OCI-LY7 (cell line): ENCODE data around the gene XG. TPM values are rescaled to one million over a fixed set of nuclear protein-coding genes. Genes with fewer than 3 reads are reported as not detected.

Experiments
- BruUV-seq: library from RNA; stranded (reverse); fragments of 400-500 nt; replicated peaks from 2 replicates; lab custom pipeline; 2021; lab: Mats Ljungman, UMichigan
- CTCF ChIA-PET: fragments of 300-600 bp; sonication (Branson Sonifier 250); formaldehyde crosslinking; loops from one replicate; lab custom pipeline; 2022; ENCODE audit warnings: antibody characterized with exemption; ENCODE audit not compliant: unreplicated experiment; lab: Charles Lee
- POLR2A ChIA-PET: fragments of 300-600 bp; sonication (Branson Sonifier 250); formaldehyde crosslinking; loops from one replicate; lab custom pipeline; 2022; ENCODE audit warnings: antibody characterized with exemption; lab: Charles Lee
- DNase-seq: peaks from one replicate; pipeline ENCODE4 v3.0.0-alpha.2; 2015; ENCODE audit warnings: low spot score
- H2AFZ ChIP-seq: fragments of 200-600 bp; sonication (generic), shearing (Covaris generic); 2 replicates; pipeline ENCODE4 v1.6.1; 2014; ENCODE audit warnings: mild to moderate bottlenecking, antibody characterized with exemption, low read length, moderate library complexity
- H3K27ac ChIP-seq: fragments of 200-600 bp; sonication (generic); 2 replicates; pipeline ENCODE4 v1.5.1; 2014; ENCODE audit warnings: mixed run types, low read depth, mild to moderate bottlenecking, moderate library complexity, low read length, inconsistent platforms; ENCODE audit not compliant: poor library complexity, severe bottlenecking
- H3K36me3 ChIP-seq: fragments of 200-600 bp; sonication (generic); 2 replicates; pipeline ENCODE4 v1.6.1; 2014; ENCODE audit warnings: mild to moderate bottlenecking, antibody characterized with exemption, low read length, moderate library complexity, mixed read lengths; ENCODE audit not compliant: insufficient read depth
- H3K4me1 ChIP-seq: fragments of 200-600 bp; sonication (generic); 2 replicates; pipeline ENCODE4 v1.5.1; 2014; ENCODE audit warnings: mild to moderate bottlenecking, low read length; ENCODE audit not compliant: insufficient read depth, poor library complexity, severe bottlenecking
- H3K4me2 ChIP-seq: fragments of 200-600 bp; sonication (generic); 2 replicates; pipeline ENCODE4 v1.6.1; 2014; ENCODE audit warnings: mild to moderate bottlenecking, low read length
- H3K4me3 ChIP-seq: fragments of 200-600 bp; sonication (generic); 2 replicates; pipeline ENCODE4 v1.5.1; 2014; ENCODE audit warnings: mild to moderate bottlenecking, low read depth, low read length; ENCODE audit not compliant: poor library complexity, severe bottlenecking
- H3K79me2 ChIP-seq: fragments of 200-600 bp; sonication (generic); 2 replicates; pipeline ENCODE4 v1.6.1; 2016; ENCODE audit warnings: low read depth, mild to moderate bottlenecking, low read length, moderate library complexity, mixed read lengths; ENCODE audit not compliant: insufficient read depth
- H3K9me2 ChIP-seq: fragments of 200-600 bp; sonication (generic); 2 replicates; pipeline ENCODE4 v1.6.1; 2016; ENCODE audit warnings: mild to moderate bottlenecking, low read length, mixed read lengths; ENCODE audit not compliant: insufficient read depth
- H3K9me3 ChIP-seq: fragments of 200-600 bp; sonication (generic); 2 replicates; pipeline ENCODE4 v1.6.1; 2014; ENCODE audit warnings: mild to moderate bottlenecking, mixed run types, low read length, mixed read lengths
- H4K20me1 ChIP-seq: fragments of 200-600 bp; sonication (generic); 2 replicates; pipeline ENCODE4 v1.6.1; 2014; ENCODE audit warnings: mild to moderate bottlenecking, antibody characterized with exemption, low read length, moderate library complexity, mixed read lengths; ENCODE audit not compliant: insufficient read depth
- EZH2phosphoT487 ChIP-seq: fragments of 200-600 bp; sonication (generic); IDR thresholded peaks from 2 replicates; pipeline ENCODE4 v1.6.1; 2018; ENCODE audit warnings: low read depth, borderline replicate concordance, mild to moderate bottlenecking, mixed run types, antibody characterized with exemption, low read length, moderate library complexity, mixed read lengths
- intact Hi-C: fragments of 100-400 bp; cut with micrococcal nuclease; formaldehyde crosslinking; loops from one replicate; pipeline ENCODE4 v1.10.0; 2022; ENCODE audit not compliant: unreplicated experiment
- total RNA-seq, 2 experiments: library from RNA; depleted of rRNA in 1 of 2; stranded (reverse); fragments of >200 nt in 1 of 2; shearing (Covaris generic) in 1 of 2; gene quantifications; 2 replicates each; pipeline ENCODE4 v1.2.3, GENCODE V29; 2014 to 2022
- TF ChIP-seq, protein P1 (sequence below): fragments of 200-600 bp; sonication (generic); conservative IDR thresholded peaks from 2 replicates; pipeline ENCODE4 v1.5.1; 2014; ENCODE audit warnings: mild to moderate bottlenecking, antibody characterized with exemption, low read length, moderate library complexity, mixed read lengths

The XG gene
- total RNA-seq, 2 experiments from 2014 or later: not detected

DNA sequence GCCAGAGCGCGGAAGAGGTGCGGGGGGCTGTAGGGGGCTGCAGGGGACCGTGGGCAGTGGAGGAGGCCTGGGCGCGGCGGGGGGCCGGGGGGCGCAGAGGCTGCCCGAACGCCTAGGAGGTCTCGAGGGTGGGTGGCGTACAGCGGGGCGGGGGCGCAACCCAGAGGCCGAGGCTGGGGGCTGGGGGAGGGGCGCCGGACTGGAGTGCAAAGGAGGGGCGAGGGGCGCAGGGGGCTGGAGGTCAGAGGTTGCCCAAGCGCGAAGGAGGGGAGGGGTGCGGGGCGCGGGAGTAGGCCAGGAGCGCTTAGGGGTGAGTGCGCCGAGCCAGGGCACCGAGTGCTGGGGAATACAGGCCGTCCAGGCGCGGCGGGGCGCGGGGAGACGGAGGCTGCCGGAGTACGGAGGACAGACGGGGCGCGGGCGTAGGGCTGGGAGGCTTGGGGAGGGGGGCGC is 77.1 kb downstream of the XG start:
- no peak overlapping the region for H3K27ac ChIP-seq
- no peaks in the 10 kb centered on the region for H3K36me3 ChIP-seq
- H3K9me2 ChIP-seq: no peaks in the 10 kb centered on the region
- no peak overlapping the region for H3K4me2 ChIP-seq
- no peaks in the 10 kb centered on the region for H3K9me3 ChIP-seq
- H3K4me3 ChIP-seq: no peak overlapping the region
- H3K4me1 ChIP-seq: no peaks in the 10 kb centered on the region
- no peaks in the 10 kb centered on the region for H4K20me1 ChIP-seq
- no TSS peak for BruUV-seq
- no peak overlapping the region for H2AFZ ChIP-seq
- ChIA-PET CTCF (no interaction called here), POLR2A (no interaction called here)
- TF ChIP-seq, protein P1, sequence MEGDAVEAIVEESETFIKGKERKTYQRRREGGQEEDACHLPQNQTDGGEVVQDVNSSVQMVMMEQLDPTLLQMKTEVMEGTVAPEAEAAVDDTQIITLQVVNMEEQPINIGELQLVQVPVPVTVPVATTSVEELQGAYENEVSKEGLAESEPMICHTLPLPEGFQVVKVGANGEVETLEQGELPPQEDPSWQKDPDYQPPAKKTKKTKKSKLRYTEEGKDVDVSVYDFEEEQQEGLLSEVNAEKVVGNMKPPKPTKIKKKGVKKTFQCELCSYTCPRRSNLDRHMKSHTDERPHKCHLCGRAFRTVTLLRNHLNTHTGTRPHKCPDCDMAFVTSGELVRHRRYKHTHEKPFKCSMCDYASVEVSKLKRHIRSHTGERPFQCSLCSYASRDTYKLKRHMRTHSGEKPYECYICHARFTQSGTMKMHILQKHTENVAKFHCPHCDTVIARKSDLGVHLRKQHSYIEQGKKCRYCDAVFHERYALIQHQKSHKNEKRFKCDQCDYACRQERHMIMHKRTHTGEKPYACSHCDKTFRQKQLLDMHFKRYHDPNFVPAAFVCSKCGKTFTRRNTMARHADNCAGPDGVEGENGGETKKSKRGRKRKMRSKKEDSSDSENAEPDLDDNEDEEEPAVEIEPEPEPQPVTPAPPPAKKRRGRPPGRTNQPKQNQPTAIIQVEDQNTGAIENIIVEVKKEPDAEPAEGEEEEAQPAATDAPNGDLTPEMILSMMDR: no peak
- no peak for TF ChIP-seq EZH2phosphoT487
- intact Hi-C loops: no loop called here
- DNase-seq: no peak
- H3K79me2 ChIP-seq: no peaks in the 10 kb centered on the region

GRCh38 chrX:2829469-2830246 is 77.8 kb downstream of the XG start:
- no TSS peak for BruUV-seq
- CTCF ChIA-PET: no interaction called here
- H2AFZ ChIP-seq: no peak overlapping the region

More at GRCh38 chrX:2829469-2830246, 77.8 kb downstream of the XG start:
- no peaks in the 10 kb centered on the region for H3K79me2 ChIP-seq
- H3K36me3 ChIP-seq: no peaks in the 10 kb centered on the region
- no peak overlapping the region for H3K4me2 ChIP-seq
- TF ChIP-seq EZH2phosphoT487: no peak
- TF ChIP-seq, protein P1: no peak
- POLR2A ChIA-PET: no interaction called here
- intact Hi-C loops: no loop called here
- no peaks in the 10 kb centered on the region for H4K20me1 ChIP-seq
- H3K27ac ChIP-seq: no peak overlapping the region
- no peak overlapping the region for H3K4me3 ChIP-seq
- no peaks in the 10 kb centered on the region for H3K4me1 ChIP-seq
- DNase-seq: no peak
- no peaks in the 10 kb centered on the region for H3K9me2 ChIP-seq
- no peaks in the 10 kb centered on the region for H3K9me3 ChIP-seq
